NCI-H748 (cell line): Measurements from ENCODE around the gene ESPL1.

ENCODE experiments used
- DNase-seq: peaks from one replicate; lab custom pipeline; 2025; ENCODE audit not compliant: unreplicated experiment; lab: John Stamatoyannopoulos, UW

Gene ESPL1

DNA sequence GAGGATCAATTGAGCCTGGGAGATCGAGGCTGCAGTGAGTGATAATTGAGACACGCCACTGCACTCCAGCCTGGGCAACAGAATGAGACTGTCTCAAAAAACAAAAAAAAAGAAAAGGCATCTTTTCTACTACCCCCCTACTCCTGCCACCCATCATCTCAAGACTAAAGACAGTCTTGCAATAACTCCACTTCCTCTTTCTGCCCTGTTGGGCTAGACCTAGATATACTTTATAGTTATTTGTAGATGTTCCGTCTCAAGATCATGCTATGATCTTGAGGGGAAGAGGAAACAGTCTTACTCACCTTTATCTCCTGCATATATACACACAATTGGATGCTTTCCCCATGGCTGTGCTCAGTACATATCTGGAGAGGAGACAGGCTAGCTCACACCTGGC is 12.1 kb upstream of the ESPL1 start:
- DNase-seq, result no peak

- no peak for DNase-seq
These were observed 9.3 kb upstream of the ESPL1 start for GRCh38 chr12:53258541-53259539.

GRCh38 chr12:53259891-53260290 is 8.2 kb upstream of the ESPL1 start:
- DNase-seq, result no peak

- no peak for DNase-seq
These were observed 2.3 kb upstream of the ESPL1 start for GRCh38 chr12:53265783-53266182.

- peak; percentile 46 for DNase-seq
These were observed 647 bp upstream of the ESPL1 start for GRCh38 chr12:53267306-53267998.

DNA sequence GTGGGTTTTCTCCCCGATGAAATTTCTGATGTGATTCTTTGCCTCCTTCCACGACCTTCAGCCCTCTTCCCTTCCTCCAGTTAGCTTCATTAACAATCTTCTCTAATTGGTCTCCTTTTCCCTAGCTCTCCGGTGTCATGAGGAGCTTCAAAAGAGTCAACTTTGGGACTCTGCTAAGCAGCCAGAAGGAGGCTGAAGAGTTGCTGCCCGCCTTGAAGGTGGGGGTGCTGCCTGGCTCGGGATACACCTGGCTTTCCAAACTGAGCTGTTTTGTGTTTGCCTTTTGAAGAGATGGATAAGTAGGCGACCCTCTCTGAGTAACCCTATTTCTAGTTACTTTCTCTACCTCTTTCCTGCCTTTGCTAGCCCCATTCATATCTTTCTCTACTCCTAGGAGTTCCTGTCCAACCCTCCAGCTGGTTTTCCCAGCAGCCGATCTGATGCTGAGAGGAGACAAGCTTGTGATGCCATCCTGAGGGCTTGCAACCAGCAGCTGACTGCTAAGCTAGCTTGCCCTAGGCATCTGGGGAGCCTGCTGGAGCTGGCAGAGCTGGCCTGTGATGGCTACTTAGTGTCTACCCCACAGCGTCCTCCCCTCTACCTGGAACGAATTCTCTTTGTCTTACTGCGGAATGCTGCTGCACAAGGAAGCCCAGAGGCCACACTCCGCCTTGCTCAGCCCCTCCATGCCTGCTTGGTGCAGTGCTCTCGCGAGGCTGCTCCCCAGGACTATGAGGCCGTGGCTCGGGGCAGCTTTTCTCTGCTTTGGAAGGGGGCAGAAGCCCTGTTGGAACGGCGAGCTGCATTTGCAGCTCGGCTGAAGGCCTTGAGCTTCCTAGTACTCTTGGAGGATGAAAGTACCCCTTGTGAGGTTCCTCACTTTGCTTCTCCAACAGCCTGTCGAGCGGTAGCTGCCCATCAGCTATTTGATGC is 797 bp downstream of the ESPL1 start:
- DNase-seq, result no peak

DNA sequence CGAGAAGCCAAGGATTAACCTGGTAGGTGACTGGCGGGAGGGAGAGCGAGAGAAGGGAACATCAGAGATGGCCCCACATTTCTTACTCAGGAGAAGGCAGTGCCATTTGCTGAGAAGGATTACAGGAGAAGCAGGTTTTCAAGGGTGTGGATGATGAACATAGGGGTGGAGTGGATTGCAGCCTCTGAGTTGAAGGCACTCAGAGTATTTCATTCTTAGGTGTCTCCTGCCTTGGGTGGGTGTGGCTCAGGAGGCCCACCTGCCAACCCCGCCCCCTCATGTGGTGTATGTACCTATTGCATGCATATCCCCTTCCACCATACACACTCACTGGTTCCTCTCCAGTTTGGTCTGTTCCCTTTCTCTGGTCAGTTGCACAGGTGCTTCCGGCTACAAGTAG is 6.3 kb downstream of the ESPL1 start:
- no peak for DNase-seq

DNA sequence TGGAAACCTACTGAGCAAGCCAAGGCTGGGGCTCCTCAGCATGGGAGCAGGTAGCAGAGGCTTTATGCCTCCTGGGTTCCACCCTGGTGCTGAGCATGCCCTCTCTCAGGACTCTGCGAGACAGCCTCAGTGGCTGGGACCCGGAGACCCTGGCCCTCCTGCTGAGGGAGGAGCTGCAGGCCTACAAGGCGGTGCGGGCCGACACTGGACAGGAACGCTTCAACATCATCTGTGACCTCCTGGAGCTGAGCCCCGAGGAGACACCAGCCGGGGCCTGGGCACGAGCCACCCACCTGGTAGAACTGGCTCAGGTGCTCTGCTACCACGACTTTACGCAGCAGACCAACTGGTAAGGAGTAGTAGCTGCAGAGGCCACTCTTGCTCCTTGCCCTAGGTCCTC is 8.4 kb downstream of the ESPL1 start:
- DNase-seq, result no peak

DNA sequence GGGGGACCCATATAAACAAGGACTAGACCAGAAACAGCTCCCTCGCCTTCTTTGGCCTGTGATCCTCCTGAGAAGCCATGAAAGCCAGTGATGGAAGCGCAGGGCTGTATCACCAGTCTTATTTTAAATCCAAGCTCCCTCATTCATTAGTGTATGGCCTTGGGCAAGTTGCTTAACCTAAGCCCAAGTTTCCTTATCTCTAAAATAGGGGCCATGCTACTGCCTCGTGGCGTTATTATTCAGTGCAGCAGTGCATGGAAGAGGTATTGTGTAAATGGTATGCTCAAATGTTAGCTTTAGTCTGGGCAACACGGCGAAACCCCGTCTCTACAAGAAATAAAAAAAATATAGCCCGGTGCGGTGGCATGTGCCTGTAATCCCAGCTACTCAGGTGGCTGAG is 9.9 kb downstream of the ESPL1 start:
- no peak for DNase-seq

DNA sequence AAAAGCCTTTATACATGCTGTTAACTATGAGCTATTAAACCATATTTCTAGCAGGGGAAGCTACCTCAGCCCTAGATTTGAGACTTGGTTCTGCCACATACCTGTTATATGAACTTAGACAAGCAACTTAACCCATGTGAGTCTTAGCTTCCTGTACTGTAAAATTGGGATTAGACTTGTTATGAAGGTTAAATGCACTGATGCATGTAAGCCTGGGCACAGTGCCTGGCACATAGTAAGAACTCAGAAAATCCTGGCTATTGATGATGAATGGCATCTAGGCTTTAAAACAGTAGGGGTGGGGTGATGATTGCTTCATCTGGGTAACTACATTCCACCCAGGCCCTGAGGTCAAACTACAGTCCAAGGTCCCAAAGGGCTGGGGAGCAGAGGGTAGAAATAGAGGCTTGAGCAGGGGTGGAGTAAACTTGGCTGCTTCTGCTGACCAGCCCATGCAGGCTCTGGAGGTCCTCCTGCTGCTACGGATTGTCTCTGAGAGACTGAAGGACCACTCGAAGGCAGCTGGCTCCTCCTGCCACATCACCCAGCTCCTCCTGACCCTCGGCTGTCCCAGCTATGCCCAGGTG is 11.3 kb downstream of the ESPL1 start:
- DNase-seq, result no peak

DNA sequence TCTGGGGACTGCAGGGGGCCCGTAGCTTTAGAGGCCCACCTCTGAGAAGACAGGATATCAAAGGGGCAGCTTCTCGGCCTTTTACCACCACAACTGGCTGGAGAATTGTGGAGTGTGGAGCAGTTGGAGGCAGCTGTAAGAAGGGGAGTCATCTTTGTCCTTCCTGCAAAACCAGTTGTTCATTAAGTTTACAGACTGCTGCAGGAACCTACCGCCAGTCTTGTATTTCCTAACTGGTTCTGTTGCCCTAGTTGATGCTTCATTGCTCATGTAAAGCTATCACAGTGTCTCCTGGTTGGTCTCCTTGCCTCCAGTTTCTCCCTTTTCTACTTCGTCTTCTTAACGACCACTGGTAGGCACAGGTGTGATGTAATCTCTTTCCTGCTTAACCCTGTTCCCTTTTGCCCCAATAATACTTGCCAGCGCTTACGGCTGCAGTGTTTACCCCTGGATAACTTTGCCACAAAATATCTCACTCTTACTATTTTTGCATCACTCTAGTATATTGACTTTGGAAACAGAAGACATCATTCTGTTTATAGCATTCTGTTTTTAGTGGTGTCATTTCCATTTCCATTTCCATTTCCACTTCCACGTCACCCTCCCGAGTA is 11.9 kb downstream of the ESPL1 start:
- no peak for DNase-seq

DNA sequence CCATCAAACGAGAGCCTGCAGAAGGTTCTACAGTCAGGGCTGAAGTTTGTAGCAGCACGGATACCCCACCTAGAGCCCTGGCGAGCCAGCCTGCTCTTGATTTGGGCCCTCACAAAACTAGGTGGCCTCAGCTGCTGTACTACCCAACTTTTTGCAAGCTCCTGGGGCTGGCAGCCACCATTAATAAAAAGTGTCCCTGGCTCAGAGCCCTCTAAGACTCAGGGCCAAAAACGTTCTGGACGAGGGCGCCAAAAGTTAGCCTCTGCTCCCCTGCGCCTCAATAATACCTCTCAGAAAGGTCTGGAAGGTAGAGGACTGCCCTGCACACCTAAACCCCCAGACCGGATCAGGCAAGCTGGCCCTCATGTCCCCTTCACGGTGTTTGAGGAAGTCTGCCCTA is 18.3 kb downstream of the ESPL1 start:
- DNase-seq, result no peak

DNA sequence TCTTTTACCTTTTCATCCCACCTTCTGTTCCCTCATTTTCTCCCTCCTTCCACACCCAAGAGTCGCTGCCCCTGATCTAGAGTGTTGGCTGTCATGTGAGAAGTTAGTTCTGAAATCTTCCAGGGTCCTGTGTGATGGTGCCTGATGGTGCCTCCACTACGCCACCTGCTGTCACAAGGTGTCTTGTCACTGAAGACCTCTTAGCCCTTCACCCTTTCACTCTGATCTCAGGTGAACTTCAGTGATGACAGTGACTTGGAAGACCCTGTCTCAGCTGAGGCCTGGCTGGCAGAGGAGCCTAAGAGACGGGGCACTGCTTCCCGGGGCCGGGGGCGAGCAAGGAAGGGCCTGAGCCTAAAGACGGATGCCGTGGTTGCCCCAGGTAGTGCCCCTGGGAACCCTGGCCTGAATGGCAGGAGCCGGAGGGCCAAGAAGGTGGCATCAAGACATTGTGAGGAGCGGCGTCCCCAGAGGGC is 19.7 kb downstream of the ESPL1 start:
- DNase-seq, result peak; percentile 29

DNA sequence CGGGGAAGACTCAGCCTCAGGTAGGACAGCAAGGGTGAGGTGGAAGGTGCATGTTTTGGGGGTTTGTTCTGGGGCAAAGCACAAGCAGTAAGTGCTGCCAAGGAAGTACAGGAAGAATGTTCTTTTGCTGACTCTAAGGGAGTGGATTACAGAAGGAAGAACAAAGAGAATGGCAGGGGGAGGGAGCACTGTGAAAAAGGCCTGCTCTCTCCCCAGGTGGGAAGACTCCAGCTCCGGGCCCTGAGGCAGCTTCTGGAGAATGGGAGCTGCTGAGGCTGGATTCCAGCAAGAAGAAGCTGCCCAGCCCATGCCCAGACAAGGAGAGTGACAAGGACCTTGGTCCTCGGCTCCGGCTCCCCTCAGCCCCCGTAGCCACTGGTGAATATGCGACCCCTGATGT is 20.2 kb downstream of the ESPL1 start:
- DNase-seq, result no peak

DNA sequence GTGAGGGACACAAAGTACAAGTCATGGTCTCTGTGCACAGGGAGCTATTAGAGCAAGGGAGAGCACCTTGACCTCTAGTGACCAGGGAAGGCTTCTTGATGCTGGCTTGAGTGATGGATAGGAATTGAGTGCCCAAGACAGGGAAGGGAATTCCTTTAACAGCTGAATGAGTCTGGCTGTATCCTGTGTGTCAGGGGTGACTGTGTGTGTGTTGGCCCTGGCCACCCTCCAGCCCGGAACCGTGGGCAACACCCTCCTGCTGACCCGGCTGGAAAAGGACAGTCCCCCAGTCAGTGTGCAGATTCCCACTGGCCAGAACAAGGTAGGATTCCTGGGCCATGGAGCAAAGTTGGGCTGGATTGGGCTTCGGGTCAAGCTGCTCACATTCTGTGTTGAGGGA is 21.8 kb downstream of the ESPL1 start:
- no peak for DNase-seq

- no peak for DNase-seq
These were observed 22.6 kb downstream of the ESPL1 start for GRCh38 chr12:53290661-53291060.

DNA sequence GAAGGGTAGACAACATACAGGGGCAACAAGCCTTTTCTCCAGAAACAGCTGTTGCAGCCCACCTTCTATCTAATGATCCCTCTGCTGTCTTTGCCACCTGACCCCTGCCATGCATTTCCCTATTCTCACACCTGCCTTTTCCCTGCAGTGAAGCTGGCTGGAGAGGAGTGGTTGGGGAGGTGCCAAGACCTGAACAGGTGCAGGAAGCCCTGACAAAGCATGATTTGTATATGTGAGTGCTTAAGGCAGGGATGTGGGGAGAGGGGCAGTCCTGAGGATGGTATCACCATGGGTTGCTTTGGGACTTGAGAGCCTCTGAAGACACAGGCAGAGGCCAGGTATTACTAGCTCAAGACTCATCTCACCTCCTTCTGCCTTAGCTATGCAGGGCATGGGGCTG is 24.3 kb downstream of the ESPL1 start:
- no peak for DNase-seq

DNA sequence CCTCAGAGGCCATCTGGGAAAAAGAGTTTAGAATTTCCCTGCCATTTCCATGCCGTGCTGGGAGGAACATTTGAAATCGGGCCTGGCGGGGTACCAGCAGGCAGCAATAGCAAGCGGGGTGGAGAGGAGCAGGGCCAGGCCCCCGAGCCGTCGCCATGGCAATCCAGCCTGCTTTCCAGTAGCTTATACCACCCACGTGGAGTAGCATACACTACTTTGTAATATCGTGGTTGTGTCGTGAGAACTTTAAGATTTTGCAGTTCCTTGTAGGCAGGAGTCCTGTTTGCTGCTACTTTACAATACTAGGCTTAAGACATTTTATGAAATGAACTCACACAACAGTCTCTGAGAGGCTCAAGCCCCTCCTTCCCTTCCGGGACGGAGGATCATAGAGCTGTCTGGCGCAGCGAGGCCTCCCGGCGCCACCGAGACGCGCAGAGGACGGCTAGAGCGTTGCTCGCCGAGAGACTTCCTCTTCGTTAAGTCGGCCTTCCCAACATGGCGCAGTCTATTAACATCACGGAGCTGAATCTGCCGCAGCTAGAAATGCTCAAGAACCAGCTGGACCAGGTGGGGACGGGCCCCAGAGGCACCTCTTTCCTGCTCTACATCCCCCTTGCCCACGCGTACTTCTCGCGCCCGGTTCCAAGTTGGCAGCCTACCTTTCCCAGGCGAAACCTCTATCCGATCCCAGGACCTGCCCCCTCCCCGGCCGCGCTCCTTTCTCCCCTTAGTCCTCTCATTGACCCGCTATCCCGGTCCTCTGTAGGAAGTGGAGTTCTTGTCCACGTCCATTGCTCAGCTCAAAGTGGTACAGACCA is 27.2 kb downstream of the ESPL1 start, which contains the start of gene PFDN5:
TSS of gene PFDN5 (plus strand) at position 473 of the 821 bp plus-strand sequence. CDS start at position 499, 26 bp downstream.
- DNase-seq, result peak; percentile 88

DNA sequence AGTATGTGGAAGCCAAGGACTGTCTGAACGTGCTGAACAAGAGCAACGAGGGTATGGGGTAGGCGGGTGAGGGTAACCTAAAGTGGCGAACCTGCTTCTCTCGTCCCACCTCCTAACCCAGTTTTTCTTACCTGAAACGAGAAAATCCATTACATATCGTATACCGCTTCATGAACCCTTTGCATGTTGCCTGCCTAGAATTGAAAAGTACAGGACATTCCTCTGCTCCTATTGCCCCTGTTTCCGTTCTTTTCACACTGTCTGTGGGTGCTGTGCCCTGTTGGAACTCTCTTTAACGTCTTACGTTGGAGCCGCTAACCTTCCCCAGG is 27.8 kb downstream of the ESPL1 start:
- DNase-seq, result no peak
